ENCODE data around the gene DCLRE1B.

The DCLRE1B gene

GRCh38 chr1:113957984-113958383 lies 52.9 kb downstream of the DCLRE1B start:
- TF ChIP-seq, protein P1, sequence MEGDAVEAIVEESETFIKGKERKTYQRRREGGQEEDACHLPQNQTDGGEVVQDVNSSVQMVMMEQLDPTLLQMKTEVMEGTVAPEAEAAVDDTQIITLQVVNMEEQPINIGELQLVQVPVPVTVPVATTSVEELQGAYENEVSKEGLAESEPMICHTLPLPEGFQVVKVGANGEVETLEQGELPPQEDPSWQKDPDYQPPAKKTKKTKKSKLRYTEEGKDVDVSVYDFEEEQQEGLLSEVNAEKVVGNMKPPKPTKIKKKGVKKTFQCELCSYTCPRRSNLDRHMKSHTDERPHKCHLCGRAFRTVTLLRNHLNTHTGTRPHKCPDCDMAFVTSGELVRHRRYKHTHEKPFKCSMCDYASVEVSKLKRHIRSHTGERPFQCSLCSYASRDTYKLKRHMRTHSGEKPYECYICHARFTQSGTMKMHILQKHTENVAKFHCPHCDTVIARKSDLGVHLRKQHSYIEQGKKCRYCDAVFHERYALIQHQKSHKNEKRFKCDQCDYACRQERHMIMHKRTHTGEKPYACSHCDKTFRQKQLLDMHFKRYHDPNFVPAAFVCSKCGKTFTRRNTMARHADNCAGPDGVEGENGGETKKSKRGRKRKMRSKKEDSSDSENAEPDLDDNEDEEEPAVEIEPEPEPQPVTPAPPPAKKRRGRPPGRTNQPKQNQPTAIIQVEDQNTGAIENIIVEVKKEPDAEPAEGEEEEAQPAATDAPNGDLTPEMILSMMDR (IDR thresholded peaks at IDR 0.05; ENCODE audit: control extremely low read depth, extremely low read depth, low read depth, missing control alignments) = no peak
- DNase-seq (ENCODE audit: extremely low spot score) = no peak
- POLR2A ChIA-PET = no interaction called here
- CTCF ChIA-PET = interaction anchor here (1.1 to 1.4 kb wide), 2 partner anchors 21 to 325 kb away, joined by 3 to 4 read pairs; no protein-coding TSS in a partner anchor

- no peak for DNase-seq (ENCODE audit: extremely low spot score)
- ChIA-PET POLR2A (no interaction called here), CTCF (interaction anchor here (1.1 to 1.6 kb wide), 3 partner anchors 13 to 123 kb away, joined by 3 to 4 read pairs (median 4); no protein-coding TSS in a partner anchor)
- TF ChIP-seq, protein P1 (IDR thresholded peaks at IDR 0.05; ENCODE audit: control extremely low read depth, extremely low read depth, low read depth, missing control alignments) = no peak
Observed at GRCh38 chr1:113958691-113959090, 53.6 kb downstream of the DCLRE1B start.

DNA sequence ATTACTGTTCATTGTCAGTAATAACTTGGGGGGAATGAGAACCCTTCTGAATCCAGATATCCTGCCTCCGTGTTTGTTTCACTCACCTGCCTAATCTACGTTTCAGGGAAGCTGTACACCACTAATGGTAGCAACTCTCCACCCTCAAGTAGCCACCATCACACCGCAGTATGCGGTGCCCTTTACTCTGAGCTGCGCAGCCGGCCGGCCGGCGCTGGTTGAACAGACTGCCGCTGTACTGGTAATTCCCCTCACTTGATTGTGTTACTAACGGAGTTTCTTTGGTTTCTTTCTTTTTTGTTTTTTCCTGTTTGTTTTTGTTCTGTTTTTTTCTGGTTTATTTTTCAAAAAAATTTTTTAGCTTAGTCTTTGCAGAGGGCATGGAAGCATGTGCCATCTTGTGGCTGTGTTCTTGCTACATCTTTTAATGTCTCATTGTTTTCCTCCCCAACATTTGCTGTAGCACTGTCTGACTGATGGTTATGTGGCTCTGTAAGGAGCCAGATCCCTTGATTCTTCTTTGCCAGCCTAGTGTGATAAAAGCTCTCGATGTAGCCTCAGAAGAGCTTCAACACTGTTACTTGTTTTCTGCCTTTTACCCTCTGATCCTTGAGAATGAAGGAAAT lies 58.3 kb downstream of the DCLRE1B start:
- DNase-seq (ENCODE audit: extremely low spot score) = no peak
- POLR2A ChIA-PET = interaction anchor here (0.5 kb wide), 1 partner anchor 963 kb away, joined by 3 read pairs; no protein-coding TSS in a partner anchor
- TF ChIP-seq, protein P1 (IDR thresholded peaks at IDR 0.05; ENCODE audit: control extremely low read depth, extremely low read depth, low read depth, missing control alignments) = no peak
- CTCF ChIA-PET = interaction anchor here (1.2 to 2.8 kb wide), 9 partner anchors 10 to 319 kb away, joined by 3 to 14 read pairs (median 6); partner anchors contain the start of gene OLFML3
